ENCODE data around the gene MRPL2. TPM values are rescaled to one million over a fixed set of nuclear protein-coding genes. Genes with fewer than 3 reads are reported as not detected.

The MRPL2 gene
- total RNA-seq, 2 donors from 2014 or later, result 51.6 to 65.2 TPM

GRCh38 chr6:43095939-43096338 lies 36.7 kb upstream of the MRPL2 start:
- Mint-ChIP-seq H3K4me3 (no peak overlapping the region), H3K9me3 (no peaks in the 10 kb centered on the region), H3K36me3 (ENCODE audit: low read depth) (no peaks in the 10 kb centered on the region), H3K27ac (peak overlapping the region; percentile 85), H3K27me3 (ENCODE audit: insufficient read depth) (no peaks in the 10 kb centered on the region), H3K4me1 (peaks cover 46% of the 10 kb centered on the region)
- H3K4me1 ChIP-seq (ENCODE audit: control insufficient read depth, insufficient read depth, low read length), result peaks cover 10% of the 10 kb centered on the region
- H3K27ac ChIP-seq (ENCODE audit: low read depth, low read length), result peak overlapping the region; percentile 73
- H3K9ac ChIP-seq (ENCODE audit: extremely low read depth, low read length, poor library complexity, severe bottlenecking), result no peak overlapping the region
- peak; percentile 77 for DNase-seq
- no peak for TF ChIP-seq CTCF (conservative IDR thresholded peaks at IDR 0.05)
- H3K9me3 ChIP-seq (ENCODE audit: control insufficient read depth, low read length), result no peaks in the 10 kb centered on the region
- no peaks in the 10 kb centered on the region for H3K27me3 ChIP-seq (ENCODE audit: control insufficient read depth, insufficient read depth, low read length, poor library complexity, severe bottlenecking)
- 55 to 72% methylated on average over 6 to 7 of the region's 7 CpGs for WGBS, 2 experiments (ENCODE audit: insufficient coverage in 1 of 2, insufficient read length in 1 of 2)
- H3K4me3 ChIP-seq (ENCODE audit: low read length), result no peak overlapping the region
- no peaks in the 10 kb centered on the region for H3K36me3 ChIP-seq (ENCODE audit: control insufficient read depth, insufficient read depth, low read length)

- peak overlapping the region; percentile 89 for H3K27ac ChIP-seq (ENCODE audit: low read depth, low read length)
Observed at GRCh38 chr6:43093436-43094289, 34.4 kb upstream of the MRPL2 start.

GRCh38 chr6:43092635-43093034 lies 33.4 kb upstream of the MRPL2 start:
- Histone ChIP-seq H3K4me1 (ENCODE audit: control insufficient read depth, insufficient read depth, low read length) (peaks cover 23% of the 10 kb centered on the region), H3K9ac (ENCODE audit: extremely low read depth, low read length, poor library complexity, severe bottlenecking) (no peak overlapping the region), H3K27me3 (ENCODE audit: control insufficient read depth, insufficient read depth, low read length, poor library complexity, severe bottlenecking) (no peaks in the 10 kb centered on the region), H3K27ac (ENCODE audit: low read depth, low read length) (peak overlapping the region; percentile 89), H3K36me3 (ENCODE audit: control insufficient read depth, insufficient read depth, low read length) (no peaks in the 10 kb centered on the region), H3K4me3 (ENCODE audit: low read length) (no peak overlapping the region), H3K9me3 (ENCODE audit: control insufficient read depth, low read length) (no peaks in the 10 kb centered on the region)
- Mint-ChIP-seq H3K27ac (no peak overlapping the region), H3K4me1 (peaks cover 66% of the 10 kb centered on the region), H3K9me3 (no peaks in the 10 kb centered on the region), H3K36me3 (ENCODE audit: low read depth) (peaks cover 2% of the 10 kb centered on the region), H3K27me3 (ENCODE audit: insufficient read depth) (no peaks in the 10 kb centered on the region), H3K4me3 (no peak overlapping the region)
- DNase-seq, result no peak
- TF ChIP-seq CTCF (conservative IDR thresholded peaks at IDR 0.05), result no peak

More at GRCh38 chr6:43093436-43094289, 34.4 kb upstream of the MRPL2 start:
- H3K27me3 Mint-ChIP-seq (ENCODE audit: insufficient read depth), result no peaks in the 10 kb centered on the region
- H3K36me3 Mint-ChIP-seq (ENCODE audit: low read depth), result no peaks in the 10 kb centered on the region
- Histone ChIP-seq H3K27me3 (ENCODE audit: control insufficient read depth, insufficient read depth, low read length, poor library complexity, severe bottlenecking) (no peaks in the 10 kb centered on the region), H3K9me3 (ENCODE audit: control insufficient read depth, low read length) (no peaks in the 10 kb centered on the region), H3K9ac (ENCODE audit: extremely low read depth, low read length, poor library complexity, severe bottlenecking) (no peak overlapping the region), H3K4me3 (ENCODE audit: low read length) (no peak overlapping the region), H3K36me3 (ENCODE audit: control insufficient read depth, insufficient read depth, low read length) (no peaks in the 10 kb centered on the region), H3K4me1 (ENCODE audit: control insufficient read depth, insufficient read depth, low read length) (peaks cover 23% of the 10 kb centered on the region)
- H3K4me3 Mint-ChIP-seq, result no peak overlapping the region
- no peak for DNase-seq
- H3K9me3 Mint-ChIP-seq, result no peaks in the 10 kb centered on the region
- H3K27ac Mint-ChIP-seq, result peak overlapping the region; percentile 56
- no peak for TF ChIP-seq CTCF (conservative IDR thresholded peaks at IDR 0.05)
- peaks cover 69% of the 10 kb centered on the region for H3K4me1 Mint-ChIP-seq
- WGBS, 2 experiments (ENCODE audit: insufficient coverage in 1 of 2, insufficient read length in 1 of 2), result 86% methylated on average over 9 of the region's 9 CpGs

All from endodermal cell (in vitro differentiated cells).